Kidney (tissue), 14 donors: ENCODE data around the gene OR8B4. TPM values are rescaled to one million over a fixed set of nuclear protein-coding genes. Genes with fewer than 3 reads are reported as not detected.
A peak's percentile ranks its signal among the peaks of the same experiment; 100 is the strongest.

ENCODE experiments used
- DNase-seq, 5 donors: peaks; one replicate each; pipeline ENCODE4 v3.0.0-alpha.2; 2013 to 2020
- FAIRE-seq: peaks from 2 replicates; lab custom pipeline; 2012; peaks lifted over from hg19 to GRCh38; lab: Jason Lieb, UNC
- H3K27ac ChIP-seq, 2 donors: one replicate each; pipeline ENCODE4 v1.7.0; 2013; ENCODE audit warnings: low read depth in 2 of 2, low read length in 2 of 2, inconsistent platforms in 1 of 2
- H3K27me3 ChIP-seq: one replicate; pipeline ENCODE4 v1.7.1; 2013; ENCODE audit warnings: low read length, inconsistent platforms; ENCODE audit not compliant: control insufficient read depth, insufficient read depth
- H3K36me3 ChIP-seq, 3 donors: one replicate each; pipeline versions ENCODE4 v1.7.0 to v1.7.1; 2013; ENCODE audit warnings: low read length in 3 of 3, control low read depth in 1 of 3, inconsistent platforms in 1 of 3; ENCODE audit not compliant: insufficient read depth in 3 of 3, control insufficient read depth in 2 of 3
- H3K4me1 ChIP-seq, 3 donors: one replicate each; pipeline versions ENCODE4 v1.7.0 to v1.7.1; 2013; ENCODE audit warnings: low read length in 3 of 3, inconsistent platforms in 1 of 3, low read depth in 1 of 3; ENCODE audit not compliant: control insufficient read depth in 2 of 3, insufficient read depth in 2 of 3
- H3K4me3 ChIP-seq, 3 donors: one replicate each; pipeline versions ENCODE4 v1.7.0 to v1.8.1; 2013; ENCODE audit warnings: low read length in 3 of 3, control low read depth in 1 of 3, inconsistent platforms in 1 of 3
- H3K9ac ChIP-seq, 3 donors: one replicate each; pipeline versions ENCODE4 v1.7.0 to v1.7.1; 2013; ENCODE audit warnings: low read length in 3 of 3, control low read depth in 1 of 3, inconsistent platforms in 1 of 3
- H3K9me3 ChIP-seq, 3 donors: one replicate each; pipeline versions ENCODE4 v1.7.0 to v1.7.1; 2013; ENCODE audit warnings: low read length in 3 of 3, control low read depth in 1 of 3, inconsistent platforms in 1 of 3; ENCODE audit not compliant: control insufficient read depth in 2 of 3, insufficient read depth in 1 of 3
- intact Hi-C: fragments of 100-400 bp; cut with DNase I; formaldehyde crosslinking; loops from one replicate; pipeline ENCODE4 v1.11.1; 2022
- polyA plus RNA-seq: library from polyadenylated mRNA; stranded (reverse); fragments of 350-450 nt; fragmentation: Illumina TruSeq; extraction: RNeasy Lipid Tissue Mini Kit (QIAGEN cat#74804); gene quantifications from one replicate; pipeline ENCODE4 v1.2.3, GENCODE V29; 2014; ENCODE audit warnings: low read depth, low replicate concordance; ENCODE audit not compliant: insufficient read depth
- total RNA-seq: library from RNA; stranded (reverse); fragmentation: NEBNext Ultra II Directional; extraction: Animal tissue kit (Norgen Biotek cat#: 25700); gene quantifications from one replicate; pipeline ENCODE4 v1.2.1, GENCODE V29; 2021
- TF ChIP-seq, protein P1 (sequence below): IDR thresholded peaks from 3 replicates; pipeline ENCODE4 v1.5.1; 2012; ENCODE audit warnings: mild to moderate bottlenecking, moderate library complexity, borderline replicate concordance; ENCODE audit not compliant: insufficient read depth; ENCODE audit errors: extremely low read depth
- donor health status: control.
- donor health status: control.
- donor health status: control.
- donor health status: control.
- donor health status: control.
- donor health status: DM: yes; HTN: yes; CAD: no.
- donor health status: Normal renal cell carcinoma (clear cell type).

OR8B4 gene
- total and polyA plus RNA-seq, 2 donors from 2014 or later = not detected

DNA sequence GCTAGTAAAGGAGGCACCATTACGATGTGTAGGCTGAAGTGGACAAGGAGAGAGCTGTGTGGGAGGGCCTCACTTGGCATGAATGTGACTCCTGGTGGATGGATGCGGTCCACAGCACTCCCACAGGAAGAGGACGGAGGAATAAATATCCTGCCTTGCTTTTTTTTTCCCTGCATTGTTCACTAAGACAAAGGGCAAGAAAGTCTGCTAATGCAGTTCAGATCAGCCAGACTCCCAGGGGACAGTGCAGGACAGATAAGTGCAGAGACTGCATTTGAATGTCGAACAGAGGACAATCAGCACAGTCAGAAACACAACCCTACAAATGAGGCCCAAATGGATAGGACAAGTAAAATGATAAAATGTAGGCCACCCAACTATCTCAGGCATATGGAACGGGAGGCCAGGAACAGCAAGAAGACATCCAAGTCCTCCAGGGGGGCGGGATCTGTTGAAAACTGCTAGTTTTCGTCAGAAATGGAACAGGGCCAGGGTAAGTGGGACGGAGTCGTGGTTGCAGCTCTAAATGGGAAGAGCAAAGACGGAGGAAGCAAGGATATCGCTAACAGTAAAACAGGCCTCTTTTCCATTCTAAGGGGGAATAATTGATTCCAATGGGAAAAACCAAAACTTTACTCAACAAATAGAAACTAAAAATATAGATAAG, 46.0 kb upstream of the OR8B4 start:
- TF ChIP-seq, protein P1, sequence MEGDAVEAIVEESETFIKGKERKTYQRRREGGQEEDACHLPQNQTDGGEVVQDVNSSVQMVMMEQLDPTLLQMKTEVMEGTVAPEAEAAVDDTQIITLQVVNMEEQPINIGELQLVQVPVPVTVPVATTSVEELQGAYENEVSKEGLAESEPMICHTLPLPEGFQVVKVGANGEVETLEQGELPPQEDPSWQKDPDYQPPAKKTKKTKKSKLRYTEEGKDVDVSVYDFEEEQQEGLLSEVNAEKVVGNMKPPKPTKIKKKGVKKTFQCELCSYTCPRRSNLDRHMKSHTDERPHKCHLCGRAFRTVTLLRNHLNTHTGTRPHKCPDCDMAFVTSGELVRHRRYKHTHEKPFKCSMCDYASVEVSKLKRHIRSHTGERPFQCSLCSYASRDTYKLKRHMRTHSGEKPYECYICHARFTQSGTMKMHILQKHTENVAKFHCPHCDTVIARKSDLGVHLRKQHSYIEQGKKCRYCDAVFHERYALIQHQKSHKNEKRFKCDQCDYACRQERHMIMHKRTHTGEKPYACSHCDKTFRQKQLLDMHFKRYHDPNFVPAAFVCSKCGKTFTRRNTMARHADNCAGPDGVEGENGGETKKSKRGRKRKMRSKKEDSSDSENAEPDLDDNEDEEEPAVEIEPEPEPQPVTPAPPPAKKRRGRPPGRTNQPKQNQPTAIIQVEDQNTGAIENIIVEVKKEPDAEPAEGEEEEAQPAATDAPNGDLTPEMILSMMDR = no peak
- no peak for FAIRE-seq
- peak in 3 of 5 donors; percentile 24 to 58 (median 41) for DNase-seq
- Histone ChIP-seq H3K27ac (no peak overlapping the region), H3K4me3 (no peak overlapping the region), H3K9ac (no peak overlapping the region), H3K9me3 (no peaks in the 10 kb centered on the region), H3K4me1 (no peaks in the 10 kb centered on the region), H3K27me3 (no peaks in the 10 kb centered on the region), H3K36me3 (no peaks in the 10 kb centered on the region)
- intact Hi-C loops = no loop called here

DNA sequence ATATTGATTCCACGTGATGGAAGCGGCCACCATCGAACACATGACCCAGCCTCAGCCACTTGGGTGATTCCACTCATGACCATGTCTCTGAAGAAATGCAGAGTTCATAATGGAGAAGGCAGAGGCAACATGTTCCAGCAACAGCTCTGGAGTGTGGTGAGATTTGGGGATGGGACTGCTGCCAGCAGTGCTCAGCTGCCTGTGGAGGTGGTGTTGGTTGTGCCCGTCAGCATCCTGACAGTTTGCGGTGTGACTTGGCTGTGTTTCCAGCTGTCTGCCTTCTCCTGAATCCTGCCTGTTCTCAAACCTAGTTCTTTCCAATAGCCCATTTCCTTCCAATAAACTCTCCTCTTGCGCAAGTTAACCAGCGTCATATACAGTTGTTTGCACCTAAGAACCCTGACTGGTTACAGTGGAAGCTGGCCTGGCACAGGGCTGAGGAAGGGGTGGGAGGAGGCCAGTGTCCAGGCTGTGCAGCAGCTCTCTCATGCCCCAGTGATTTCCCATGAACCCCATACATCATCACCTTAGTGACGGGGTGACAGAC, 42.8 kb upstream of the OR8B4 start:
- H3K9ac ChIP-seq = no peak overlapping the region
- H3K4me1 ChIP-seq = no peaks in the 10 kb centered on the region
- H3K27ac ChIP-seq = no peak overlapping the region
- intact Hi-C loops = no loop called here
- DNase-seq (peak in 3 of 5 donors; percentile 15 to 34 (median 34)), FAIRE-seq (no peak)
- no peaks in the 10 kb centered on the region for H3K27me3 ChIP-seq
- H3K4me3 ChIP-seq = no peak overlapping the region
- TF ChIP-seq, protein P1 = no peak
- H3K36me3 ChIP-seq = no peaks in the 10 kb centered on the region
- no peaks in the 10 kb centered on the region for H3K9me3 ChIP-seq

DNA sequence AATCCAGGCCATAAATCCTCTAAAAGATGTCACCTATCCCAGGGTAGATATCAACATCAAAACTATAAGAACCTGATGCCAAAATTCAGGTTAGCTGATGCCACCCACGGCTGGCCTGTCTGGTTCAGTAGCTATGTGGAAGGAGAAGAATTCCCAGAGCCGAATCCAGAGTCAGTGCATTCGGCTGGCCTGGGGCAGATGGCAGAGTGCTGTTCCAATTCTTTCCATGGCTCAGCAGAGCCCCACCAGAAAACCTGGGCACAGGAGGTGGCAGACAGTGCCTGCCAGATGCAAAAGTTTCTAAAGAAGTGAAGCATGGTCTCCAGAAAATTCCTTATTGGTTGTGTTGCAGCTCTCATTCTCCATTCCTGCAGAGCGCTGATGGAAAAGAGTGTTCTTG, 40.7 kb upstream of the OR8B4 start:
- no peak overlapping the region for H3K9ac ChIP-seq
- no peak overlapping the region for H3K4me3 ChIP-seq
- no peak for DNase-seq
- no peak for FAIRE-seq
- no peaks in the 10 kb centered on the region for H3K4me1 ChIP-seq
- no peak overlapping the region for H3K27ac ChIP-seq
- TF ChIP-seq, protein P1 = no peak
- H3K9me3 ChIP-seq = no peaks in the 10 kb centered on the region
- no peaks in the 10 kb centered on the region for H3K36me3 ChIP-seq
- no peaks in the 10 kb centered on the region for H3K27me3 ChIP-seq
- intact Hi-C loops = no loop called here
